ENCODE measurements around the gene BCL2L12.

The BCL2L12 gene

DNA sequence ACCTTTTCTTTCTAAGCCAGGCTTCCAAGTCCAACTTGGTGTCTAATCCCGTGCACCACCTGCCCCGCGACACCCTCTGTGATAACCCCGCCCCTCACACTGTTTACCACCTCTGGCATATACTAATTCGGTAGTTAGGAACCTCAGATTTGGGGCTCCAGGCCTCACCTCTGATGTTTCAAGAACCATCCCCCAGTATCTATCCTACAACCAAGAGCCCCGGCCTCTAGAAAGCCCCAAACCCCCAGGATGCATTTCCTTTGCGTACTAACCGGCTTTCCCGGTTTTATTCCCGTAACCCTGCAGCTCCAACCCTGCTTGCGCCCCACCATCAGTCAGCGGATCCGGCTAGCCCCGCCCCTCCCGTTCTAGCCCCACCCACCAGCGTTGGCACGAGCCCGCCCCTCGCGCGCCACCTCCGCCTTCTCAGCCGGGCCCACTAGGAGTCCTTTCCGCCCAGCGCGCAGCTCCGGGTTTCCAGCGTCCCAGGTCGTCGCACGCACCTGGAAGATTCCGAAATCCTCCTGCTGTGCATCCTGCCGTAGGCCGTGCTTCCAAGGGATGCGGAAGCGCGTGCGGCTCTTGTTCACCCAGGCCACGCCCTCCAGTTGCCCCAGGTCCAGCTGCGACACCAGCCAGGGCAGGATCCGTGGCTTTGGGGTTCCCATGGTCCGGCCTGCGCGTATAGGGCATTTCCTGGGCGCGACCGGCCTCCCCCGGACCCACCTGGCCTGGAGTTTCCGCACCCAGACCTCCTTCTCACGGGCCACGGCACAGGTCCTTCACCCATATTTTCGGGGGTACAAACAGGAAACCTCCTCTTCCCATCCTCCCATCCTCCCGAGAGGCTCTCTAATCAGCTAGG lies 1.3 kb upstream of the BCL2L12 start:
- H3K4me1 ChIP-seq = peaks cover 27% of the 10 kb centered on the region
- no peak for TF ChIP-seq Cebpa-rat (IDR thresholded peaks at IDR 0.05)
- H3K4me2 ChIP-seq = peak overlapping the region; percentile 93
- no peaks in the 10 kb centered on the region for H3K9me3 ChIP-seq
- H3K9ac ChIP-seq = peak overlapping the region; percentile 93
- peaks cover 61% of the 10 kb centered on the region for H3K36me3 ChIP-seq
- H3K27me3 ChIP-seq = no peaks in the 10 kb centered on the region
- peak overlapping the region; percentile 82 for H3K27ac ChIP-seq
- peaks cover 55% of the 10 kb centered on the region for H4K20me1 ChIP-seq
- peak overlapping the region; percentile 72 for H3K4me3 ChIP-seq

DNA sequence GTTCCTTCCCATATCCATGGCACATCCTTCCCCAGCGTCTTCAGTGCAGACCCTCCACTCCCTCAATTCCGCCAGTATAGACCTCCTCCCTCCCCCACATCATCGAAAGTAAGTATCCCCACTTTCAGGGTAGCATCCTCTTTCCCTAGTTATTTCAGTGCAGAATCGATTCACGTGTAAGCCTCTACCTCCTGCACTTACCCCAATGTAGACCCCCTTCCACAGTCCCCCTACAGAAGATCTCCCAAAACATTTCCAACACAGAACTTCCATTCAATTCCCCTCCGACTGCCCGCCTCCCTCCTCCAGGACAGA lies 740 bp upstream of the BCL2L12 start:
- peak overlapping the region; percentile 82 for H3K27ac ChIP-seq
- H3K9ac ChIP-seq = peak overlapping the region; percentile 93
- peaks cover 61% of the 10 kb centered on the region for H3K36me3 ChIP-seq
- H3K9me3 ChIP-seq = no peaks in the 10 kb centered on the region
- H4K20me1 ChIP-seq = peaks cover 50% of the 10 kb centered on the region
- H3K4me1 ChIP-seq = peaks cover 27% of the 10 kb centered on the region
- peak overlapping the region; percentile 72 for H3K4me3 ChIP-seq
- H3K4me2 ChIP-seq = peak overlapping the region; percentile 93
- H3K27me3 ChIP-seq = no peaks in the 10 kb centered on the region
- no peak for TF ChIP-seq Cebpa-rat (IDR thresholded peaks at IDR 0.05)

DNA sequence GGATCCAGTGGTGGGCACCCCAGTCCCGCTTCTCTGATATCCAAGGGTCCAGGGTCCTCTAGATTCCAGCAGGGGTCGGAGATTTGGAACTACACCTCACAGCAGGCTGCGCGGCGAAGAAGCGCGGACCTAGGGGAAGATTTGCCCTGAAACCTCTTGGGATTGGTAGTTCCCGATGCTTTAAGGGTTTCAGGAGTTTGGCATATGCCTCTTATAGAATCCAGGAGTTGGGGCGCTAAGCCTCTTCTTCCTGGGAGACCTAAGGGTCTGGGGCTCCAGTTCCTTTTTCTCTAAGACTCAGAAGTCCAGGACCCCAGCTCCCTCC lies 349 bp downstream of the BCL2L12 start:
- Histone ChIP-seq H3K36me3 (peaks cover 61% of the 10 kb centered on the region), H3K4me2 (peak overlapping the region; percentile 99), H3K27me3 (no peaks in the 10 kb centered on the region), H3K4me1 (peaks cover 27% of the 10 kb centered on the region), H3K9ac (peak overlapping the region; percentile 93), H4K20me1 (peaks cover 40% of the 10 kb centered on the region), H3K27ac (peak overlapping the region; percentile 82), H3K4me3 (peak overlapping the region; percentile 72), H3K9me3 (no peaks in the 10 kb centered on the region)
- TF ChIP-seq Cebpa-rat (IDR thresholded peaks at IDR 0.05) = no peak

- no peak overlapping the region for H3K4me3 ChIP-seq
- peak overlapping the region; percentile 93; the same call in 1 of the 2 replicates for H3K9ac ChIP-seq
- H3K4me2 ChIP-seq = peak overlapping the region; percentile 99
Measured at GRCh38 chr19:49667473-49667872, 1.7 kb downstream of the BCL2L12 start.

GRCh38 chr19:49669516-49669915 lies 3.8 kb downstream of the BCL2L12 start:
- Histone ChIP-seq H3K9me3 (no peaks in the 10 kb centered on the region), H3K27ac (no peak overlapping the region), H3K36me3 (peaks cover 53% of the 10 kb centered on the region), H3K9ac (no peak overlapping the region), H3K4me3 (no peak overlapping the region), H3K4me2 (no peak overlapping the region), H3K4me1 (peaks cover 39% of the 10 kb centered on the region), H3K27me3 (no peaks in the 10 kb centered on the region), H4K20me1 (peaks cover 8% of the 10 kb centered on the region)
- no peak for TF ChIP-seq Cebpa-rat (IDR thresholded peaks at IDR 0.05)

More at GRCh38 chr19:49667473-49667872, 1.7 kb downstream of the BCL2L12 start:
- Histone ChIP-seq H3K9me3 (no peaks in the 10 kb centered on the region), H3K36me3 (peaks cover 54% of the 10 kb centered on the region), H3K4me1 (peaks cover 38% of the 10 kb centered on the region), H3K27me3 (no peaks in the 10 kb centered on the region), H3K27ac (no peak overlapping the region), H4K20me1 (peaks cover 26% of the 10 kb centered on the region)
- no peak for TF ChIP-seq Cebpa-rat (IDR thresholded peaks at IDR 0.05)

- no peaks in the 10 kb centered on the region for H3K9me3 ChIP-seq
- no peak overlapping the region for H3K4me3 ChIP-seq
- H3K4me2 ChIP-seq = peak overlapping the region; percentile 54
- H3K4me1 ChIP-seq = peaks cover 44% of the 10 kb centered on the region
- peak overlapping the region; percentile 51; the same call in 1 of the 2 replicates for H3K9ac ChIP-seq
- H3K36me3 ChIP-seq = peaks cover 50% of the 10 kb centered on the region
- H3K27me3 ChIP-seq = no peaks in the 10 kb centered on the region
- H4K20me1 ChIP-seq = no peaks in the 10 kb centered on the region
- TF ChIP-seq Cebpa-rat (IDR thresholded peaks at IDR 0.05) = no peak
- H3K27ac ChIP-seq = peak overlapping the region; percentile 51; the same call in 1 of the 2 replicates
Measured at GRCh38 chr19:49672131-49672919, 6.6 kb downstream of the BCL2L12 start.

- Histone ChIP-seq H3K9me3 (no peaks in the 10 kb centered on the region), H4K20me1 (peaks cover 37% of the 10 kb centered on the region), H3K27me3 (no peaks in the 10 kb centered on the region), H3K4me3 (peak overlapping the region; percentile 63), H3K36me3 (peaks cover 20% of the 10 kb centered on the region), H3K27ac (peak overlapping the region; percentile 100), H3K4me2 (peak overlapping the region; percentile 73), H3K9ac (peak overlapping the region; percentile 97), H3K4me1 (peaks cover 73% of the 10 kb centered on the region)
- TF ChIP-seq Cebpa-rat (IDR thresholded peaks at IDR 0.05) = no peak
Measured at GRCh38 chr19:49676136-49676783, 10.5 kb downstream of the BCL2L12 start.

- no peaks in the 10 kb centered on the region for H3K9me3 ChIP-seq
- peaks cover 20% of the 10 kb centered on the region for H3K36me3 ChIP-seq
- peak overlapping the region; percentile 97; the same call in 1 of the 2 replicates for H3K4me2 ChIP-seq
- H3K4me3 ChIP-seq = peak overlapping the region; percentile 99
- peaks cover 68% of the 10 kb centered on the region for H3K4me1 ChIP-seq
- H3K27ac ChIP-seq = peak overlapping the region; percentile 100
- peaks cover 43% of the 10 kb centered on the region for H4K20me1 ChIP-seq
- no peaks in the 10 kb centered on the region for H3K27me3 ChIP-seq
- peak overlapping the region; percentile 100 for H3K9ac ChIP-seq
- TF ChIP-seq Cebpa-rat (IDR thresholded peaks at IDR 0.05) = peak; percentile 27; the same call in 1 of the 2 replicates
Measured at GRCh38 chr19:49676784-49677230, 11.1 kb downstream of the BCL2L12 start.

DNA sequence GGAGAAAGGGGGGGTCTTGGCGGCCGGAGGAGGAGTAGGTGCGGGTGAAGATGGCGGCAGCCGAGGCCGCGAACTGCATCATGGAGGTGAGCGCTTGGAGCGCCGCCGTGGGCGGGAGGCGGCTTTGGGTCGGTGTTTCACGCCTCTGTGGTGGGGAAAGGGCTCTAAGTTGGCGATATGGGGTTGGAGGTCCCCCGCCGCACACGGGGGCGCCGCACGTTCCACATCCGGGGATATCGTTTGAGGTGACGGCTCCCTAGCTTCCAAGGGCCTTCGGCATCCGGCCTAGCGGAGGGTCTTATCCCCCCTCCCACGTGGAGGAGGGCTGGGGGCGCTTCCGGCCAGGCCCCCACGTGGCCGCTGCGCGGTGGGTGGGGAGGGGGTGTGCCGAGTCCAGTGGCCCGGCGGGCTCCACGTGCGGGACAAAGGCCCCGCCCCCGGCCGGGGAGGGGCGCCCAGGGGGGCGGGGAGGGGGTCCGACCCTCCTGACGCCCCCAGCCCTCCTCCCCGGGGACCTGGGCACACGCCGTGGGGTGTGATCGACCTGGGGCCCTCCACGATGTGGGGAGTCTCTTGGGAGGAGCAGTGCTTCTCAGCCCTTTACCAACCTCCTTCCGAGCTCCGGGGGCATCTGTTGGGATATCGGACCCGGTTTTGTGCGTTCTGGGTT lies 11.6 kb downstream of the BCL2L12 start, which contains the start of gene PRMT1:
Gene PRMT1, plus strand, starts transcription at position 41 of the 670 bp plus-strand sequence. Its CDS starts 10 bp downstream, at position 51.
- H3K27me3 ChIP-seq = no peaks in the 10 kb centered on the region
- H4K20me1 ChIP-seq = peaks cover 48% of the 10 kb centered on the region
- peak within 1 kb of the TSS; percentile 100 for H3K9ac ChIP-seq
- peaks cover 24% of the 10 kb centered on the region for H3K36me3 ChIP-seq
- no peak for TF ChIP-seq Cebpa-rat (IDR thresholded peaks at IDR 0.05)
- H3K4me3 ChIP-seq = peak within 1 kb of the TSS; percentile 99
- no peaks in the 10 kb centered on the region for H3K9me3 ChIP-seq
- H3K4me1 ChIP-seq = peaks cover 62% of the 10 kb centered on the region
- peak within 1 kb of the TSS; percentile 97 for H3K4me2 ChIP-seq
- H3K27ac ChIP-seq = peak within 1 kb of the TSS; percentile 100

All from BLaER1 (cell line).